GM12878 (cell line): ENCODE measurements around the gene KCNJ14.

Experiments
- CTCF ChIP-seq, 3 experiments: IDR thresholded peaks in 2 of 3; conservative IDR thresholded peaks in 1 of 3; 2 replicates each; pipeline ENCODE4 v1.5.1; 2011; ENCODE audit warnings: low read depth in 3 of 3, low read length in 3 of 3, mild to moderate bottlenecking in 3 of 3, control low read depth in 2 of 3, moderate library complexity in 2 of 3, inconsistent platforms in 1 of 3, mixed read lengths in 1 of 3; ENCODE audit not compliant: control insufficient read depth in 2 of 3, insufficient read depth in 1 of 3; ENCODE audit errors: extremely low read depth in 1 of 3
- EZH2 ChIP-seq: IDR thresholded peaks from 2 replicates; pipeline ENCODE4 v1.6.1; 2012; ENCODE audit warnings: low read depth, mild to moderate bottlenecking, control low read depth, inconsistent platforms, low read length, borderline replicate concordance; ENCODE audit not compliant: control insufficient read depth
- MAX ChIP-seq: IDR thresholded peaks from 2 replicates; pipeline ENCODE4 v1.6.1; 2012; ENCODE audit warnings: low read depth, low read length, improper control_type of control experiment

- TF ChIP-seq CTCF (IDR thresholded peaks at IDR 0.05 in 2 of 3, conservative IDR thresholded peaks at IDR 0.05 in 1 of 3; ENCODE audit: control insufficient read depth in 2 of 3, extremely low read depth in 1 of 3, insufficient read depth in 1 of 3, low read depth in 3 of 3, low read length in 3 of 3) (no peak), MAX (no peak), EZH2 (no peak)
Observed at GRCh38 chr19:48417421-48417820, 38.0 kb upstream of the KCNJ14 start.
